ENCODE results near the gene ATP8B3. TPM values are rescaled to one million over a fixed set of nuclear protein-coding genes. Genes with fewer than 3 reads are reported as not detected.
A peak's percentile ranks its signal among the peaks of the same experiment; 100 is the strongest.

The ATP8B3 gene
- total and polyA plus RNA-seq, 8 donors = 0.89 to 2.5 (median 1.5) TPM

GRCh38 chr19:1845642-1846041 is 33.6 kb upstream of the ATP8B3 start:
- Histone ChIP-seq H3K4me1 (peaks cover 16 to 78% of the 10 kb centered on the region in 2 donors), H3K27me3 (no peaks in the 10 kb centered on the region), H3K9me3 (no peaks in the 10 kb centered on the region), H3K27ac (no peak overlapping the region), H3K36me3 (peaks cover 0 to 23% of the 10 kb centered on the region in 2 donors), H3K4me3 (no peak overlapping the region)
- DNase-seq (peak in 1 of 4 donors; percentile 57), ATAC-seq (no peak)
- intact Hi-C loops (cut with DNase I) = no loop called here
- TF ChIP-seq CTCF (IDR thresholded peaks at IDR 0.05) = no peak

- Histone ChIP-seq H3K36me3 (peaks cover 0 to 23% of the 10 kb centered on the region in 2 donors), H3K27ac (no peak overlapping the region), H3K27me3 (no peaks in the 10 kb centered on the region), H3K9me3 (no peaks in the 10 kb centered on the region), H3K4me1 (peaks cover 16 to 83% of the 10 kb centered on the region in 2 donors), H3K4me3 (no peak overlapping the region)
- ATAC-seq (no peak), DNase-seq (no peak)
- TF ChIP-seq CTCF (IDR thresholded peaks at IDR 0.05) = no peak
- intact Hi-C loops (cut with DNase I) = no loop called here
These were observed 33.0 kb upstream of the ATP8B3 start for GRCh38 chr19:1845125-1845515.

- intact Hi-C loops (cut with DNase I) = no loop called here
- H3K27me3 ChIP-seq = no peaks in the 10 kb centered on the region
- ATAC-seq (no peak), DNase-seq (peak in 1 of 4 donors; percentile 67)
- H3K27ac ChIP-seq = no peak overlapping the region
- peaks cover 16 to 88% of the 10 kb centered on the region in 2 donors for H3K4me1 ChIP-seq
- no peak overlapping the region for H3K4me3 ChIP-seq
- peaks cover 0 to 23% of the 10 kb centered on the region in 2 donors for H3K36me3 ChIP-seq
- no peaks in the 10 kb centered on the region for H3K9me3 ChIP-seq
- TF ChIP-seq CTCF (IDR thresholded peaks at IDR 0.05) = no peak
These were observed 32.5 kb upstream of the ATP8B3 start for GRCh38 chr19:1844513-1845124.

GRCh38 chr19:1843646-1844394 is 31.7 kb upstream of the ATP8B3 start:
- Histone ChIP-seq H3K27ac (no peak overlapping the region), H3K4me3 (no peak overlapping the region), H3K4me1 (peaks cover 16 to 89% of the 10 kb centered on the region in 2 donors)

More at GRCh38 chr19:1843646-1844394, 31.7 kb upstream of the ATP8B3 start:
- Histone ChIP-seq H3K36me3 (peaks cover 0 to 23% of the 10 kb centered on the region in 2 donors), H3K27me3 (no peaks in the 10 kb centered on the region), H3K9me3 (no peaks in the 10 kb centered on the region)
- ATAC-seq (no peak), DNase-seq (peak in 1 of 4 donors; percentile 68)
- intact Hi-C loops (cut with DNase I) = no loop called here
- TF ChIP-seq CTCF (IDR thresholded peaks at IDR 0.05) = no peak
